Fibroblast of pulmonary artery (primary cell): ENCODE measurements around the gene PRMT5.

Experiments
- DNase-seq: peaks from one replicate; pipeline ENCODE4 v3.0.0-alpha.2; 2010; ENCODE audit warnings: low read depth
- H3K4me3 ChIP-seq: replicated peaks from 2 replicates; pipeline ENCODE4 v1.5.1; 2011; ENCODE audit warnings: low read depth, mild to moderate bottlenecking, control low read depth, low read length, moderate library complexity
- TF ChIP-seq, protein P1 (sequence below): IDR thresholded peaks from 2 replicates; pipeline ENCODE4 v1.5.1; 2011; ENCODE audit warnings: mild to moderate bottlenecking, control low read depth, low read length, inconsistent platforms; ENCODE audit errors: missing control alignments

Gene PRMT5

DNA sequence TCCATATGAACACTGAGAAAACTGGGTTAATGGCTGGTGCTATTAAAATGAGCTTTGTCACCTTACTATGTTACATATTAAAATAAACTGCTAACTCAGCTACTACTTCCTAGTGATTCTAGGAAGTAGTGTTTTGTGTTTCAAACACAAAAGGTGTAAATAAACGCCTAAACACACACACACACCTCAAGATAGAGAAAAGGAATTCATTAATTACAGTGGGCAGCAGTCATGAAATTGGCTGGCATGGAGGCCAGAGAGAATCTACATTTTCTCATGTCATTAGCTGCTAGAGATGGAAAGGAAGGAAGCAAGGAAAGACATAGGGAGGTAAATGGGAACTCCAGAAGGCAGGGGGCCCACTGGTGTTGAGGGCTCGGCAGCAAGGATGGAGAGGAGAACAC lies 787 bp upstream of the PRMT5 start:
- TF ChIP-seq, protein P1, sequence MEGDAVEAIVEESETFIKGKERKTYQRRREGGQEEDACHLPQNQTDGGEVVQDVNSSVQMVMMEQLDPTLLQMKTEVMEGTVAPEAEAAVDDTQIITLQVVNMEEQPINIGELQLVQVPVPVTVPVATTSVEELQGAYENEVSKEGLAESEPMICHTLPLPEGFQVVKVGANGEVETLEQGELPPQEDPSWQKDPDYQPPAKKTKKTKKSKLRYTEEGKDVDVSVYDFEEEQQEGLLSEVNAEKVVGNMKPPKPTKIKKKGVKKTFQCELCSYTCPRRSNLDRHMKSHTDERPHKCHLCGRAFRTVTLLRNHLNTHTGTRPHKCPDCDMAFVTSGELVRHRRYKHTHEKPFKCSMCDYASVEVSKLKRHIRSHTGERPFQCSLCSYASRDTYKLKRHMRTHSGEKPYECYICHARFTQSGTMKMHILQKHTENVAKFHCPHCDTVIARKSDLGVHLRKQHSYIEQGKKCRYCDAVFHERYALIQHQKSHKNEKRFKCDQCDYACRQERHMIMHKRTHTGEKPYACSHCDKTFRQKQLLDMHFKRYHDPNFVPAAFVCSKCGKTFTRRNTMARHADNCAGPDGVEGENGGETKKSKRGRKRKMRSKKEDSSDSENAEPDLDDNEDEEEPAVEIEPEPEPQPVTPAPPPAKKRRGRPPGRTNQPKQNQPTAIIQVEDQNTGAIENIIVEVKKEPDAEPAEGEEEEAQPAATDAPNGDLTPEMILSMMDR = no peak
- no peak for DNase-seq
- H3K4me3 ChIP-seq = peak overlapping the region; percentile 49

DNA sequence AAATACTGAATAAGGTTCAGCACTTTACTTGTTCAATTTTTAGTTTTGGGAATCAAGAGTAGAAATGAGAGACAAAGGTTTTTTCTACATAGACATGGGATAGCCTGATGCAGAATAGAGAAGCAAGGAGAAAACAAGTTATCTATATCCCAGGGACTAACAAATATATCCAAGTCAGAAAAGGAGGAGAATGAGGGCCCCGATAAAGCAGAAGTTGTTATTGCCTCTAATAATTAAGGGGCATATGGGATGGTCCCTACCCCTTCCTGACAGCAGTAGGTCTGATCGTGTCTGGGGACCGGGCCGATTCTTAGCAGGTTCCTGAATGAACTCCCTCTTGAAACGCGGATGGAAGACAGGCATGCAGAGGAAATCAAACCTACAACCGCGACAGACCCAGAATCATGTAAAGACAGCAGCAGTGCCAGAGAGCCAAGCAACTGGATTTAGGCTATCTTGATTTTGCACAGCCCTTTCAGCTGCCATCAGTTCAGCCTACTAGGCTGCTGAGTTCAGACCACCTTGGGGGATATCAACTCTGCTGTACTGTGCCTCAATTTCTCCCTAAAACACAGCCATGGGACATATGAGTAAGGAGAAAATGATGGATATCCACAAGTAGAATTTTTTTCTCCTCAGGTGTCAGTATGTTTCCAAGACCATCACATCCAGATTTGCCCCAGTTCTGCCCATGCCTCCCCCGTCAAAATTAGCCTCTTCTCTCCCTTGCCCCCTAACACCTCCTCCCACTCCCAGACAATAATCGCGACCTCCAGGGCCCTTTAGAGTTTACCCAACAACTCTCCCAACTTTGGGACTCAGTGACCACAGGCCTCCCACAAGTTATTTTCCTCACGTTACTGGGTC lies 706 bp downstream of the PRMT5 start:
- peak overlapping the region; percentile 99 for H3K4me3 ChIP-seq
- TF ChIP-seq, protein P1 = no peak
- no peak for DNase-seq

DNA sequence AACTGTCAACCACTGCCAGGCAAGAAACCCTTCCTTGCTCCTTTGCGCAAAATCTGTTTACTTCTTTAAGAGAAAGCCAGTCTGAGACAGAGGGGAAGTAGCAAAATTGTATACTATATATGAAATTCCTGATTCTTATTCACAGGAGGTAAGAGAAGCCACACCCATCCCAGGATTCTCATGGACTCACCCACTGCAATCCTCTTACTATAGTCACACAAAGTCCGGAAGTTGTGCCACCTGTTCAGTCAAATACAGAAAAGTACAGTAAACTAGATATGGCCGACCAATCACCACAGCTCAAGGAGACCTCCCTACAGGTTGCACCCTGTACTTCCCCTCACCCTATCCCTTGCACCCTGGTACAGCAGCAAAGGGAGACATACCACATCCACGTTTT lies 2.9 kb downstream of the PRMT5 start:
- TF ChIP-seq, protein P1 = no peak
- no peak overlapping the region for H3K4me3 ChIP-seq
- no peak for DNase-seq

DNA sequence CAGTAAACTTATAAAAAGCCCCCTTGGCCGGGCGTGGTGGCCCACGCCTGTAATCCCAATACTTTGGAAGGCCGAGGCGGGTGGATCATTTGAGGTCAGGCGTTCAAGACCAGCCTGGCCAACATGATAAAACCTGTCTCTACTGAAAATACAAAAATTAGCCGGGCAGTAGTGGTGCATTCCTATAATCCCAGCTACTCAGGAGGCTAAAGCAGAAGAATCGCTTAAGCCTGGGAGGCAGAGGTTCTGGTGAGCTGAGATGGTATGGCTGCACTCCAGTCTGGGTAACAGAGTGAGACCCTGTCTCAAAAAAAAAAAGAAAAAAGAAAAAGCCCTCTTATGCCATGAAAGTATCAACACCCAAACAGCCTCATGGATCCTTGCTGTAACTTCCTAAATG lies 3.7 kb downstream of the PRMT5 start:
- TF ChIP-seq, protein P1 = no peak
- DNase-seq = no peak
- H3K4me3 ChIP-seq = no peak overlapping the region

DNA sequence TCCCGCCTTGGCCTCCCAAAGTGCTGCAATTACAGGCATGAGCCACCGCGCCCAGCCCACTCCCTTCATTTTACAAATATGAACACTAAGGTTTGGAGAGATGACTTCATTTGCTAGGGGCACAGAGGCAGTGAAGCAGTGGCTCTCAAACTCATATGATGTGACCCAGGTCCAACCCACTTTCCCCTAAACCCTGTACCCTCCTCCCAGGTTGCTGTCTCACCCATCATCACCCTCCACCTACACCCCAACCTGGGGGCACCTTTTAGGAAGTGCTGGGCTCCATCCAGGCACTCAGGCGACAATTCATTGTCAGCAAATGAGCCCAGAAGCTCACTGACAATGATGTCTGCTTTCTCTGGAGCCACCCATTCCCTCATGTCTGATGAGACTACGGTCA lies 5.4 kb downstream of the PRMT5 start:
- no peak for DNase-seq
- H3K4me3 ChIP-seq = no peak overlapping the region
- TF ChIP-seq, protein P1 = no peak

DNA sequence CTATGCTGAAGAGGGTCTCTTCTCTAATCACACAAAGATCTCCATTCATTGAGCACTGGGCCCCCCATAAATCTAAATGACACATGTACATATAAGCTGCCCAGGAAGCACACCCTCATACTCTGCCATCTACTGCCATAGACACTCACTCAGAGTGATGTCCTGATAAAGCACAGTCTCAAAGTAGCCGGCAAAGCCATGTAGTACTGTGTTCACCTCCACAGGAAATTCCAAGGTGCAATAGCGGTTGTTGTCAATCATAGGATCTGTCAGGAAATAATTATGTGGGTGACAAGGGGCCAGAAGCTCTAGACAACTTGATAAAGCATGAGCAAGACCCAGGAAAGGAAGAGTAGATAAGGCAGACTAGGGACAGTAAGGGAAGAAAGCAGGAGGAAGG lies 6.9 kb downstream of the PRMT5 start:
- TF ChIP-seq, protein P1 = no peak
- no peak overlapping the region for H3K4me3 ChIP-seq
- DNase-seq = no peak

DNA sequence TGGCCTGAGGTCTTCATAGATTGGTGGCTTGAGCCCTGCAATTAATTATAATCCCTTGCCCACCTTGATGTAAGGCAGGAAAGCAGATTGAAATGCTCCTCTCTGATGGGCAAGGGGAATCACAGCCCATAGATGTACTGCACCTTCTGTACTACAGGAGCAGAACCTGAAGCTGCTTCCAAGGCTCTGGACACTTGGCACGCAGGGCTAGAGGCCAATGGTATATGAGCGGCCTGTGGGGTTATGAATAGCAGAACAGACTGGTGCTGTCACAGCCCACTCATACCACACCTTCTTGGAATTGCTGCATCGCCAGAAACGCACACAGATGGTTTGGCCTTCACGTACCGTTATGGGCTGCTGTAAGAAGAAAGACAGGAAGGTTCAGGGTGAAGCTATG lies 8.5 kb downstream of the PRMT5 start:
- TF ChIP-seq, protein P1 = no peak
- no peak for DNase-seq
- H3K4me3 ChIP-seq = no peak overlapping the region
